Astrocyte of the cerebellum (primary cell): ENCODE measurements around the gene MRPS9.

Source experiments
- DNase-seq: peaks from one replicate; pipeline ENCODE4 v3.0.0-alpha.2; 2011; ENCODE audit warnings: low read depth
- H3K4me3 ChIP-seq: 2 replicates; pipeline ENCODE4 v1.5.1; 2011; ENCODE audit warnings: mild to moderate bottlenecking, low read depth, low read length, moderate library complexity
- in situ Hi-C: cut with HindIII; loops from 2 replicates; pipeline ENCODE4 v1.10.0; 2017; ENCODE audit warnings: low sequenced_read_pairs
- TF ChIP-seq, protein P1 (sequence below): IDR thresholded peaks from 2 replicates; pipeline ENCODE4 v1.5.1; 2012; ENCODE audit warnings: low read length, low read depth, moderate library complexity, mild to moderate bottlenecking; ENCODE audit errors: missing control alignments

The MRPS9 gene

DNA sequence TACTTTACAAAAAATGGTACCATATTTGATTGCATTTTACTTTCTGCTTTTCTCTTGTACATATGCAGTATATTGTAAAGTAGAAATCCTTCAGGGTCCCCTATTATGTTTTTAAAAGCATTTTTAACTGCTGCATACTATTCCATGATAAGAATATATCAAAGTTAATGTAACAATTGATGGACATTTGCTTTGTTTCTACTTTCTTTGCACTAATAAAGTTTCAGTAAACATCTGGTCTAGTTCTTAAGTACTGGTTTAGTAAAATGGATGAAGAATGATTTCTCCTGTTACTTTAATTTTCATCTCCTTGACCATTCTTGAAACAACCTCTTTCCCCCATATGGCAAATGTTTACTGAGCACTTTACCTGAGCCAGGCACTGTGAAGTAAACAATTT lies 1.7 kb downstream of the MRPS9 start:
- no peak overlapping the region for H3K4me3 ChIP-seq
- in situ Hi-C loops: no loop called here
- TF ChIP-seq, protein P1, sequence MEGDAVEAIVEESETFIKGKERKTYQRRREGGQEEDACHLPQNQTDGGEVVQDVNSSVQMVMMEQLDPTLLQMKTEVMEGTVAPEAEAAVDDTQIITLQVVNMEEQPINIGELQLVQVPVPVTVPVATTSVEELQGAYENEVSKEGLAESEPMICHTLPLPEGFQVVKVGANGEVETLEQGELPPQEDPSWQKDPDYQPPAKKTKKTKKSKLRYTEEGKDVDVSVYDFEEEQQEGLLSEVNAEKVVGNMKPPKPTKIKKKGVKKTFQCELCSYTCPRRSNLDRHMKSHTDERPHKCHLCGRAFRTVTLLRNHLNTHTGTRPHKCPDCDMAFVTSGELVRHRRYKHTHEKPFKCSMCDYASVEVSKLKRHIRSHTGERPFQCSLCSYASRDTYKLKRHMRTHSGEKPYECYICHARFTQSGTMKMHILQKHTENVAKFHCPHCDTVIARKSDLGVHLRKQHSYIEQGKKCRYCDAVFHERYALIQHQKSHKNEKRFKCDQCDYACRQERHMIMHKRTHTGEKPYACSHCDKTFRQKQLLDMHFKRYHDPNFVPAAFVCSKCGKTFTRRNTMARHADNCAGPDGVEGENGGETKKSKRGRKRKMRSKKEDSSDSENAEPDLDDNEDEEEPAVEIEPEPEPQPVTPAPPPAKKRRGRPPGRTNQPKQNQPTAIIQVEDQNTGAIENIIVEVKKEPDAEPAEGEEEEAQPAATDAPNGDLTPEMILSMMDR: no peak
- DNase-seq: no peak

DNA sequence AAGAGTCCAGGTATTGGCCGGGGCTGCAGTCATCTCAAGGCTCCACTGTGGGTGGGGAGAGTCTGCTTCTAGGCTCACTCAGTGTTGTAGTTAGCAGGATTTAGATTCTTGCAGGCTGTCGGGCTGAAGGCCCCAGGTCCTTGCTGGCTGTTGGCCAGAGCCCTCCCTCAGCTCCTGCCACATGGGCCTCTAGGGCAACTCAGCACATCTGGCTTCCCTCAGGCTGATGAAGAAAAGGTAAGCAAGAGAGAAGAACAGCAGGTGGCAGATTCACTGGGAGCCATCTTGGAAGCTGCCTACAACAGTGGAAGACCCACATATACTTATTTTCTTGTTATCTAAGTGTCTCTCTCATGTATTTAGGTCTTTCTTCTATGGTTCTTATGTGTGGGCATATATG lies 4.3 kb downstream of the MRPS9 start:
- DNase-seq: no peak
- TF ChIP-seq, protein P1: no peak
- in situ Hi-C loops: no loop called here
- no peak overlapping the region for H3K4me3 ChIP-seq

GRCh38 chr2:105052773-105053172 lies 14.9 kb downstream of the MRPS9 start:
- H3K4me3 ChIP-seq: no peak overlapping the region
- in situ Hi-C loops: no loop called here
- DNase-seq: no peak
- TF ChIP-seq, protein P1: no peak

- no peak overlapping the region for H3K4me3 ChIP-seq
- TF ChIP-seq, protein P1: no peak
- DNase-seq: no peak
- in situ Hi-C loops: no loop called here
These were observed 17.7 kb downstream of the MRPS9 start for GRCh38 chr2:105055613-105056012.

DNA sequence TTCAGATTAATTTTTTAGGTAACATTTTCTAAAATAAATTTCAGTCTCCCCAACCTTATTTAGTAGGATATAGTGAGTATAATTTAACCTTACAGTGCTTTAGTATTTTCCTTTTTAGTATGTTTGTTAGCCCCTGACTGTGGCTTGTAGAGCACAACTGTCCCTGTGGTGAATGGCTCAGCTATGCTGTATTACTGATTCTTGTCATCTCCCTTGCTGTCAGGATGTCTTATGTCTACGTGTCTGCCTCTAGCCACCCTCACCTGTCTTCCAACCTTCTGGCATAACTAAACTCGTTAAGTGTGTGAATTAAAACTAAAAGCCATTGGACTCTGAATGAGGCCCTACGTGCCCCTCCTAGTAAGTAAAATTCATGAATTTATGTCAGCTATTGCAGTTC lies 18.4 kb downstream of the MRPS9 start:
- H3K4me3 ChIP-seq: no peak overlapping the region
- in situ Hi-C loops: no loop called here

GRCh38 chr2:105057005-105057404 lies 19.1 kb downstream of the MRPS9 start:
- no peak for DNase-seq
- in situ Hi-C loops: no loop called here
- TF ChIP-seq, protein P1: no peak
- no peak overlapping the region for H3K4me3 ChIP-seq

More for the DNA sequence above, 18.4 kb downstream of the MRPS9 start:
- TF ChIP-seq, protein P1: no peak
- DNase-seq: no peak

DNA sequence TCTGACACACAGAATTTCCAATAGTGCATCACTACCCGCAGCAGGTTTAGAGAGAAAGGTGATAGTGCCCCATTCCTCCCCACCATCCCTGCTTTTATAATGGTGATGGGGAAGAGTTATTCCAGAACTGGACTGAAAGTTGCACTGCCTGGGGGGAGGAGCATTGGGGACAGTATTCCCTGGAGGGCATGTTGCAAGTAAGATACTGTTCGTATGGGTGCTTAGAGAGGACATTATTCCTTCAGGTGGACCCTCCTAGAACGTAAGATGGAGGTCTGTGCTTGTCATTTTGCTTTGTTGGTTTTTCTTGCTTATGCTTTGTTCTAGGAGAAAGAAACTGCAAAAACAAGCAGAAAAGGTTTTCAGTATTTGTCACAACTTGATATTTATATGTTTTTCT lies 23.7 kb downstream of the MRPS9 start:
- no peak for DNase-seq
- in situ Hi-C loops: no loop called here
- TF ChIP-seq, protein P1: no peak
- no peak overlapping the region for H3K4me3 ChIP-seq
